ENCODE data around the gene C19orf25.
"Not testable (repeated sequence)": the region's sequence is repeated elsewhere in the genome, so short reads cannot be mapped to it uniquely, and the experiment has no call there.

Gene C19orf25

DNA sequence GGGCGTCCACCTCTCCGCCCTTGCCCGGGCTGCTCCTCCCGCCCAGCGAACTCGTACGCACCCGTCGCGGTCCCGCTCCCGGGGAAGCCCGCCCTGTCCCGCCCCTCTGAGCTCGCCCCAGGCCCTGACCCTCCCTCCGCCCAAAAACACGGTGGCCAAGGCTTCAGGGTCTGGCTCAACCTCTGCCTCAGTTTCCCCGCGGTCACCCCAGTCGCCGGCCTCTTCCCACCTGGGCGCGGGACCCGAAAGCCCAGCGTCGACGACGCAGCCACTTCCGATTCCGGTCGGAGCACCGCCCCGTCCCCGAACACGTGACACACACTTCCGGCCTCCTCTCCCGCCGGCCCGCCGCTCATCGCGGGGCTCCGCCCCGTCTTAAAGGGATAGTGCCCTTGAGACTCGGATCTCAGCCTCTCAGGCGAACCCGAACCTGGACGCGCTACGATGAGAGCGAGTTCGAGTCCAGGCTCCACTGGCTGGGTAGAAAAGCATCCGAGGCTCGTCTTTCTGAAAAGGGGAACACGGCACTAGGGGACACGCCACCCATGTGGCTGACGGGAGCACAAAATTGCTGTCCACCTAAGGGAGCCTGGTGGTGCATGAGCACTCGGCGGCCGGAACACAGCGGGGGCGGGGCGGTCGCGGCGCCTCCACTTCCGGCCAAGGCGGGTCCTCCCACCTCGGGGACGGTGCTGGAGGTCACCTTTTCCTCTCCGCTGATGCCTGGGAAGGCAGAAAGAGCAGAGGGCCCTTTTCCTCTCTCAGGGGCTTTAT, at the start of gene C19orf25:
TSS of gene C19orf25 (minus strand) at position 282 of the 774 bp plus-strand sequence. CDS start 312 bp downstream, outside the sequence.
- peak; percentile 77 to 87 (median 82) for DNase-seq

DNA sequence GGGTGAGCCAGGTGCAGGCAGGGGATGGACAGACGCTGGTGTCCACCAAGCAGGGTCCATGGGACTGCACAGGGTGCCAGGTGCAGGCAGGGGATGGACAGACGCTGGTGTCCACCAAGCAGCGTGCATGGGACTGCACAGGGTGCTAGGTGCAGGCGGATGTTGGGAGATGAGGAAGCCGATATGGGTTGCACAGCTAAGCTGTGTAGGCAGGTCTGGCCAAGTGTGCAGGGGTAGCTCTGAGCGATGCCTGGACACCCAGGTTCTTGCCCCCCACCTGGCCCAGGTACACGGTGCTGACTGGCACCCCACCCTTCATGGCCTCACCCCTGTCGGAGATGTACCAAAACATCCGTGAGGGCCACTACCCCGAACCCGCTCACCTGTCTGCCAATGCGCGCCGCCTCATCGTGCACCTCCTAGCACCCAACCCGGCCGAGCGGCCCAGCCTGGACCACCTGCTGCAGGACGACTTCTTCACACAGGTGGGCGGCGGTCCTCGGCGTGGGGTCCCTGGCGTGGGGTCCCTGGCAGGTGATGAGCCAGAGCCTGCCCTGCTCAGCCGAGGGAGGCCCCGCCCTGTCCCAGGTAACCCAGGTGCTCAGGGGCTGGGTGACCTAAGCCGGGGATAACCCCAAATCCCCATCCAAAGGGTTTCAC, 48.8 kb upstream of the C19orf25 start:
- DNase-seq: no peak

DNA sequence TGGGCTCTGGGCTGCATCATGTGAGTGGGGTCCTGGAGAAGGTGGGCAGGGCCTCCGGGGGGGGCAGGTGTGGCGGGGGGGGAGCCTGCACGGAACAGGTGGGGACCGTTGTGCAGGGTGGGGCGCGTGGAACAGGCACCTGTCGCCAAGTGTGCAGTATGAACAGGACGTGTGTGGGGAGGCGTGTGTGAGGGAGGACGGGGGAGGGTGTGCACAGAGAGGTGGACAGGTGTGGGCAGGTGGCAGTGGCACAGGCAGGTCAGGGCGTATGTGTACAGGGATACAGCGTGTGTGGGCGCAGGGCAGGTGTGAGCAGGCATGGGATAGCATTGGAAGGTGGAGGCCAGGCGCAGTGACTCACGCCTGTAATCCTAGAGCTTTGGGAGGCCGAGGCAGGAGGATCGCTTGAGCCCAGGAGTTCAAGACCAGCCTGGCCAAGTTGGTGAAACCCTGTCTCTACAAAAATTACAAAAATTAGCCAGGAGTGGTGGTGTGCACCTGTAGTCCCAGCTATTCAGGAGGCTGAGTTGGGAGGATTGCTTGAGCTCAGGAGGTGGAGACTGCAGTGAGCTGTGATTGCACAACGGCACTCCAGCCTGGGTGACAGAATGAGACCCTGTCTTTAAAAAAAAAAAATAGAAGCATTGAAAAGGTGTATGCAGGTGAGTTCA, 48.1 kb upstream of the C19orf25 start:
- no peak for DNase-seq

DNA sequence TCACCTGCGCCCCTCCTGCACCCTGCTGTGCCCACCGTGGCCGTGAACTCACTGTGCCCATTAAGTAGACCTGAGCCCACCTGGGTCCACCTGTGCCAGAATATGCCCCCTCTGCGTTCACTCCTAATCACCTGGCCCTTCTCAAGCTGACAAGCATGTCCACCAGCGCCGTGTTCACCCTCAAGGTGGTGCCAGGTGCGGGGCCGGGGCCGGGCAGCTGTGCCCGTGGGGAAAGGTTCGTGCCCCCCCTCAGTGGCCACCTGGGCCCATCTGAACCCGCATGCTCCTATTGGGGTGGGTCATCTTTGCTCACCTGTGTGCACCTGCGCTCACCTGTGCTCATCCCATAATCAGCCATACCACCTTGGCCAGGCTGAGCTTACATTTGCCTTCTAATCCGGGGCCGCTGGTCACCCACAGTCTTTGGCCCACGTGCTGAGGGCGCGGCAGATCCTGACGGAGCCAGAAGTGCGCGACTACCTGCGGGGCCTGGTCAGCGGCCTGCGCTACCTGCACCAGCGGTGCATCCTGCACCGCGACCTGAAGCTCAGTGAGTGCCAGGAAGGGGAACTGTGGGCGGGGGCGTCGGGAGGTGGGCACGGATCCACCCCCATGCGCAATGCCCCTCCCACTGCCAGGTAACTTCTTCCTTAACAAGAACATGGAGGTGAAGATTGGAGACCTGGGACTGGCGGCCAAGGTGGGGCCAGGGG, 47.2 kb upstream of the C19orf25 start:
- no peak for DNase-seq

DNA sequence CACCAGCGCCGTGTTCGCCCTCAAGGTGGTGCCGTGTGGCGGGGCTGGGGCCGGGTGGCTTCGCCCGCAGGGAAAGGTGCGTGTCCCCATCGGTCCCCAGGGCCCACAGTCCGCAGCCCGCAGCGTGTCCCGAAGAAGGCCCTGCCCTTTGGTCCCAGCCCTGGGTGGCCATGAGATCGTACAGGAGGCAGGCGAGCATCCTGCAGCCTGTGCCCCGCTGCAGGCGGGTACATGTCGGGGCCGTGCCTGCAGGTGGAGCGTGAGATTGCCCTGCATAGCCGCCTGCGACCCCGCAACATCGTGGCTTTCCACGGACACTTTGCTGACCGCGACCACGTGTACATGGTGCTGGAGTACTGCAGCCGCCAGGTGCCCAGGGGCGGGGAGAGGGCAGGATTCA, 46.3 kb upstream of the C19orf25 start:
- DNase-seq: no peak

DNA sequence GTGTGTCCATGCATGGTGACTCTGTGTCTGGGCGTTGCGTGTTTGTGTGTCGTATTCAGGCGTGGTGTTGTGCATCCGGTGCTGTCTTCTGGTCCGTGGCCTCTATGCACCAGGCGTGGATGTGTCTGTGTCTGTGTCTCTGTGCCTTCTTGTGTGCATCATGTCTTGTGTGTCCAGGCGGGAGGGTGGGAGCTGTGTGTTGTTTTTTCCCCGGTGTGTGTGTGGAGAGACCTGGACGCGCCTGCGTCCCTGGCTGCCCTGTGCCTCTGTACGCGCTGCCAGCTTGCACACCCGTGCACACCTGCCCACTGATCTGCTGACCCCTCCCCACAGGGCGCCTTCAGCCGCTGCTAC, 45.9 kb upstream of the C19orf25 start:
- DNase-seq: no peak

DNA sequence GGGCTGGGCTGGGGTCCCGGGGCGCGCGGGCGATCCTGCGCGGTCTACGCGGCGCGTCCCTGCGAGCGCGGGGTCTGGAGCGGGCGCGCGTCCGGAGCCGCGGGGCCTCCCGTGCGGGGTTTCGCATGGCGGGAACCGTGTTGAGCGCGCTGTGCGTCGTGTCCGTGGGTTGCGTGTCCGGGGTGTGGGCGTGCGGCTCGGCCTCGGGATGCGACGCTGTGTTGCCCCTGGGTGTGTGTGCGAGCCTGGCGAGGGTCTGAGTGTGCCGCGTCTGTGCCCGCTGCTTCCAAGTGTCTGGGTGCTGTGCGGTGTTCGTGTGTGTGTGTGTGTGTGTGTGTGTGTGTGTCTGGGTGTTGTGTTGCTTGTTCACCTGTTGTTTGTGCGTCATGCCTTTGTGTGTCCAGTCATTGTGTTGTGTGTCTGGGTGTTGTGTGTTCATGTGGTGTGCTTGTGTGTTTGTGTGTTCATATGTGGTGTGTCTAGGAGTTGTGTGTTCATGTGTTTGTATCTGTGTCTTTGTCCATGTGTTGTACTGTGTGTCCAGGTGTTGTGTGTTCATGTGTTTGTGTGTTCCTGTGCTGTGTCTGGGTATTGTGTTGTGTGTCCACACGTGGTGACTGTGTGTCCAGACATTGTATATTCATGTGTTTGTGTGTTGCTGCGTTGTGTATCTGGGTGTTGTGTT, 45.4 kb upstream of the C19orf25 start:
- DNase-seq: no peak

DNA sequence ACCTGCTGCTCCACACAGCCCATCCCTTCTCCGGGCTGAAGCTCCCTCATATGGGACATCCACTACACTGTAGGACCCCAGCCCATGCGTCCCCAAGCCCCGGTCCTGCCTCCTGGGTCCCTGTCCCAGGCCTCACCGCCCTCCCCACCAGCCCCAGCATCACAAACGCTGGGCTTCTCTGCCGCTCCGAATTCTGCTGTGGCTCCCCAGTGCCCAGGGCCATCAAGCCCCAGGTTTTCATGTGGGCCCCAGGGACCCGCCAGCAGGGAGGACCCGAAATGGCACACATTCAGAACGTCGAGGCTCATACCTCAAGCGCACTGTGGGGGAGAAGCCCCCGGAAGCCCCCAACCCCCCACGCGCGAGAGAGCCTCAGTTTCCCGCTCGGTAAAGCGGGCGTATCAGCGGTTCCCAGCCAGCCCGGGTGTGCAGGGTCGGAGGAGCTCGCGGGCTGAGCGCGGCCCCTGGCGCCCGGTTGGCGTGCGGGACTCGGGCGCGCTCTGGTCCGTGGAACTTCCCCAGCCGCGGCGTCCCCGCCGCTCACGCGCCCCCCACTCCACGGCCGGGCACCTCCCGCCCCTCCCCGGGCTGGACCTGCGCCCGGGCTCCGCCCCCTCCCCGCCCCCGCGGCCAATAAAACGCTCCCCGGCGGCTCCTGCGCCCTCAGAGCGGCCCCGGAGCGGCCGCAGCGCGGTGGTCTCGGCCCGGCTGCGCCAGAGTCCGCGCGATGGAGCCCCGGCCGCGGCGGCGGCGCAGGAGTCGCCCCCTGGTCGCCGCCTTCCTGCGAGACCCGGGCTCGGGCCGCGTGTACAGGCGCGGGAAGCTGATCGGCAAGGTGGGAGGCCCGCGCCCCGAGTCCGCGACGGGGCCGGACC, 44.6 kb upstream of the C19orf25 start, which contains the start of gene PLK5:
TSS of gene PLK5 (plus strand) at position 666 of the 875 bp plus-strand sequence. CDS start 2,920 bp downstream, outside the sequence.
- no peak for DNase-seq

DNA sequence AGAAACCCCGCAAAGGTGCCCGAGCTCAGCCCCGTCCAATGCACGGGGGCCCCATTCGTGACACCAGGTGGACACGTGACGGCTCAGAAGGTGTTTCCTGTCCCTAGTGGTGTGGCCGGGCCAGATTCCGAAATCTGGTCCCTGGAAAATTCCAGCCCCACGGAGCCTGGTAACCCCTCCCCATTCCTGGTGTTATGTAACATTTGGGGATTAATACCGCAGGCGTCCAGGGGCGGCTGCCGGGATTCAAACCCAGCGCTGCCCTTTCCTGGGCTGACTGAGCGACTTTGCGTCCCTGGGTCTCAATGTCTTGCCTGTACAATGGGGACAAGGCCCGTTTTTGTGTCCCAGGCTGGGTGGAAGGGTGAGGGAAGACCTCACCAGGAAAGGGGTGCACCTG, 43.8 kb upstream of the C19orf25 start:
- DNase-seq: no peak

DNA sequence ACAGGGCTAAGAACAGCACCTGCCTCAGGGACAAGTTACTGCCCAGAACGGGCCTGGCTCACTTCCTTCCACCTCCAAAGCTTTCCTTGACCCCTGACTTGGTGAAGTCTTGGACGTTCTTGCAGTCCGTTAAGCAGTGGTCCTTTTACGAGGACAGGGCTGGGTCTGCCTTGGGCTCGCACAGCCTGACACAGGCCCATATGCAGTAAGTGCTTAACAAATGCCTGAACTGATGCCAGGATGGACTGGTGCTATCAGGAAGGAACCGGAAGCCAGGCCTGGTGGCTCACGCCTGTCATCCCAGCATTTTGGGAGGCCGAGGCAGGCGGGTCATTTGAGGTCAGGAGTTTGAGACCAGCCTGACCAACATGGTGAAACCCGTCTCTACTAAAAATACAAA, 43.0 kb upstream of the C19orf25 start:
- no peak for DNase-seq

DNA sequence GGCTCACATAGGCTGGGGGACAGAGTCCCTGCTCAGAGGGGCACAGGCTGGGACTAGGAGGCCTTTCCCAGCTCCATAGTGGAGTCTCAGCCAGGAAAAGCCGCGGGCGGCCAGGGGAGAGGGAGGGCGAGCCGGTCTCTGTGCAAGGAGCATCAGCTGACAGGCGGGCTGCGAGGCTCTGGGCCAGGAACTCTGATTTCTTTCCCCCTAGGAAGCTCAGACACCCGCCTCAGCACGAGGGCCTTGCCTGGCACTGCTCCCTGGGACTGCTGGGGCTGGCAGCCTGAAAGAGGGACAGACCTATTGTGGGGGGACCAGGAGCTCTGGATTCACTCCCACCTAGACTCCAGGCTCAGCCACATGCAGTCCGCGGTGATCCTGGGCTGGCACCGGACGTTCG, 42.6 kb upstream of the C19orf25 start:
- no peak for DNase-seq

DNA sequence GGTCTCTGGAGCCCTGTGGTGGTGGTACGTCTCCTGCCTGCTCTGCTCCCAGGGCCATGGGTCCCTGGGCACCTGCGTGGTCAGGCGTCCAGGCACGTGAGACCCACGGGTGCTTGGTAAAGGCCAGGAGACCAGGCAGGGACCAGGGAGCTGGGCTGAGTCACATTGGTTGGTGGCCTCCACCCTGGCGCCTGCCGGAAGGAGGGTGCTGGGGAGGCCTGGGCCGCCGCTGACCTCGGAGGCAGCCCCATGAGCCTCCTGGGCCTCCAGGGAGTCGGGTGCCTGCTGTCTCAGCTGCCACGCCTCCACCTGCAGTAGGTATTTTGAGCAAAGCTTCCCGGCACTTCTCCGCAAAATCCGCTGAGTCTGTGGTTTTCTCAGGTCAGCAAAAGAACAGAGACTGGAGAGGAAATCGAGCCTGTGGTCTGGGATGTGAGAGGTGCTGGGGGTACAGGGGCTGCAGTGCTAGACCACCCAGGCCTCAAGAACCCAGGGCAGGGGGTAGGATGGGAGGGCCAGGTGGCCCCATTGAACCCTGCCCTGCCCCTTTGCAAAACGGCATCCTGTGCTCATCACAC, 41.3 kb upstream of the C19orf25 start:
- no peak for DNase-seq

DNA sequence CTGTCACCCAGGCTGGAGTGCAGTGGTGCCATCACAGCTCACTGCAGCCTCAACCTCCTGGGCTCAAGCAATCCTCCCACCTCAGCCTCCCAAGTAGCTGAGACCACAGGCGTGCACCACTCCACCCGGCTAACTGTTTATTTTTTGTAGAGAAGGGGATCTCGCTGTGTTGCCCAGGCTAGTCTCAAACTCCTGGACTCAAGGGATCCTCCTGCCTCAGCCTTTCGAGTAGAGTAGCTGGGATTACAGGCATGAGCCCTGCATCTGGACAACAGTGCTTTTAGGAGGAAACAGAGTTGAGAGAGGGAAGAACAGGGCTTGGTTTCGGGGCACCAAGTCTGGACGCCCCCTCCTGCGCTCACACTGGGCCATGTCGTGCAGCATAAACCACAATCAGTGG, 40.8 kb upstream of the C19orf25 start:
- not testable (repeated sequence) for DNase-seq

DNA sequence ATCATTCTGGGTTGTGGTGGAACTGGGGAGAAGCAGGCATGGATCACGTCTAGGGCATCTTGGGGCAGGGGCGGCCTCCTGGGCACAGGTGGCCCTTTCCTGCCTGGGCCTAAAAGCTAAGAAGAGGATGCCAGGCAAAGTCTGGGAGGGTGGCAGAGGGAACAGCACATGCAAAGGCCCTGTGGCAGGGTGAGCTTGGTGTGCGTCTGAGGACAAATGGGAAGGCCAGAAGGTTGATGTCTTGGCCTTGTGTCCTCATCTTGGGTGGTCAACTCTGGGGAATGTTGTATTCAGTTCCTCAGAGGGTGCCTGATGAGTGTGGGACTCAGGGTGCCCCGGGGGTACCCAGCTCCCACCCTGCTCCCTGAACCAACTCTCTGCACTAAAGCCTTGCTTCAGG, 39.5 kb upstream of the C19orf25 start:
- no peak for DNase-seq

DNA sequence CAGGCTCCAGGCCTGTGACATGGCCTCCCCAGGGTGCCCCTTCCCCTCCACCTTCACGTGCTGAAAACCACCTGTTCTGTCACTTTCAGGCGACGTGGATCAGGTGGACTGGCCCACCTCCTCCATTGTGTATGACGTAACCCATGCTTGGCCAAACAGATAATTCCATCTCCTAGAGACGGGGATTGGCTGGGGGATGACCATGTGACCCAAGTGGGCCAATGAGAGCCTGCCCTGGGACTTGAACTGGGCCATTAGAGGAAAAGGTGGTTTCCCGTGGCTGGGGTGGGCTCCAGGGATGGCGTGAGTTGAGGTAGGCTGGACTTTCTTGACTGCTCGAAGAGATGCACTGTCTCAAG, 37.4 kb upstream of the C19orf25 start:
- no peak for DNase-seq

DNA sequence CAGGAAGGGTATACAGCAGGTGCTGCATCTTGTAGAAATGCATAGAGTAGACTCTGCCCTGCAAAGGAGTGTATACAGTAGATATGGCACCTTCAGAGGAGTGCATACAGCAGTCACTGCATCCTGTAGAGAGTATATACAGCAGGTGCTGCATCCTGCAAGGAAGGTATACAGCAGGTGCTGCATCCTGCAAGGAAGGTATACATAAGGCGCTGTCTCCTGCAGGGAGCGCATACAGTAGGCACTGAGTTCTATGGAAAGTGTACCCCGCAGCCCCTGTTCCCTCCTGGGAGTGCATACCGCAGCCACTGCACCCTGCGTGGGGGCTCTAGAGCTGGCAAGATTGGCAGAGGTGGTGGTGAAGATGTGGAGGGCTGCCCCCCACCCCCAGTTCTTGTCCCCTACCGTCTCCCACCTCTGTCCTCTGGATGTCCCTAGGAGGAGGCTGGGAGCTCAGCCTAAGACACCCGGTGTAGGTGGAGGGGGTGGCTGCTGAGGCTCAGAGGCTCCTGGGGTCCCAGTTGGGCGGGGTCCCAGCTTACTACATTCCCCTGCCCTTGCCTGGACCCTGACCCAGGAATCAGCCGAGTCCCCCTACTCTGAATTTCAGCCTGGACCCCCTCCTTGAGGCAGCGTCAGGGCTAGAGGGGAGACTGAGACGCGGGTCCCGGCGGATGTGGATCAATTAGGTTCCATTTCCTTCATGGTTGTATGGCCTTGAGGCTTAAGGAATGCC, 36.1 kb upstream of the C19orf25 start:
- DNase-seq: no peak

DNA sequence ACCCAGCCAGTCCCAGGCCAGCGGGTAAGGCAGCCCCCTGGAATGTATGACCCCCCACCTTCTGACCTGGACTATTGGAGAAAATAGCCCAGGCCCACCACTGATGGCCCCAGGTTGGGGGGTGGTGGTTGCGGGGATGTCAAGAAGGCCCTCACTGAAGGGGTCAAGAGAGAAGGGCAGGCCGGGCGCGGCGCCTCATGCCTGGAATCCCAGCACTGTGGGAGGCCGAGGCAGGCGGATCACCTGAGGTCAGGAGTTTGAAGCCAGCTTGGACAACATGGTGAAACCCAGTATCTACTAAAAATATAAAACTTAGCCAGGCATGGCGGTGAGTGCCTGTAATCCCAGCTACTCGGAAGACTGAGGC, 35.3 kb upstream of the C19orf25 start:
- no peak for DNase-seq

DNA sequence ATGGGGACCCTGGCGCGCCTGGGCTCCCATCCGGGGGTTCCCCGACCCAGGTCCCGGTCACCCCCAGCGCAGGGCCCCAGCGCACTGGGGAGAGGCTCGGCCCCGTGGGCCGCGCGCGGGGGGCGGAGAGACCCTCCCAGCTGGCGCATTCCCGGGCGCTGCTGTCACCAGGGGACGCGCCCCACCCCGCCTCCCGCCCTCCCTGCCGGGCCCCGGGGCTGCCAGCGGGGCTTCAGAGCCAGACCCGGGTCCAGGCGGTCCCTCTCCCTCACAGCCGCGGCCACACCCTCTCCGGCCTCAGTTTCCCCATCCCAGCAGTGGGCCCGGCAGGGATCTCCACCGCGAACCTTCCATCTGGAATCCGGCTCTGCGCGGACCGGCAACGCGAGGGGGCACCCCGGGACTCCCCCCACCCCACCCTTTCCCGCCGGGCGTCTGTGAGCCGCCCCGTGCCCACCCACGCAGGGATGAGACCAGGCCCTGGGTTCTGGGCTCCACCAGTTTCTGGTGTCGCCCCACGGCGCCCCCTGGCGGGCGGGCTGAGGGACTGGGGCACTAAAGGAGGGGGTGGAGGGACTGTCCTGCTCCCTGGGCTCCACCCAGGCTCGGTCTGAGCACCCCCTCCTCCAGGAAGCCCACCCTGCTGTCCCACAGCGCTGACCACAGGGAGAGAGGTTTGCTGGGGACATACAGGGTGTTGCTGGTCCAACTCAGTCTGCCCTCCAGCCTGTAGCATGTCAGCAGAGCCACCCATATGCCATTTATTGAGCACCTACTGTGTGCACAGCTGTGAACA, 34.7 kb upstream of the C19orf25 start:
- DNase-seq: peak; percentile 19 to 65 (median 54)

DNA sequence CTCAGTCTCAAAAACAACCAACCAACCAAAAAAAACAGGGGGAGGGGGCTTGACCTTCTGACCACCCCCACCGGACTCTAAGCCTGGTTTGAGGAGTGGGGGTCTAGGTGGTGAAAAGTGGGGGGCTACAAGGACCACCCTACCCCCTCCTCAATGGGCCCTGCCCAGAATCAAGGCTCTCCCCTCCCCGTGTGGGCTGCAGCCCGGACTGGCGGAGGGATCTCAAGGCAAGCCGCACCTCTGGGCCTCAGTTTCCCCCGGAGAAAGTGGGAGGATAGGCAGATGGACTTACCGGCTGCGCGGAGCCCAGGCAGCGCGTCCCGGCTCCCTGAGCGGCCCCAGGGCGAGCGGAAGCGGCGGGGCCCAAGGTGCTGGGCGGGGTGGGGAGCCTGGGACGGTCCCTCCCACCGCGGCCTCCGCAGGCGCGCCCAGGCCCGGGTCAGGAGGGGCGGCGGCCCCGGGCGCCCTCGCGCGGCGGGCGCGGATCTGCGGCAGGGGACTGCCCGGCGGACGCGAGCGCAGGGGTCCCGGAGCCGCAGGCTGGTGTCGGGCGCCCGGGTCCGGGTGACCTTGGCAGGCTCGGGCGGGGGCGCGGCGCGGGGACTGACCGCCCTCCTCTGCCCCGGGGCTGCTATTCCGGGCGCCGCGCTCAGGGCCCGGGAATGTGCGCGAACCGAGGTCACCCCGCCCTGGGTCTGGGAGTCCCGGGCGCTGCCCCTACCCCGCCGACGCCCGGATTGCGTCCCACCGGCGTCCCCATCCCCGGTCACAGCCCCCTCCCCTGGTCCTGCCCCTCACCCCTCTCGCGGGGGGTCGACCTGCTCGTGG, 33.9 kb upstream of the C19orf25 start, which contains the start of gene ADAMTSL5:
TSS of gene ADAMTSL5 (minus strand) at position 349 of the 828 bp plus-strand sequence. CDS start 2,076 bp downstream, outside the sequence.
- peak; percentile 14 to 53 (median 30) for DNase-seq
